ENCODE results near the gene SCN4A. TPM values are rescaled to one million over a fixed set of nuclear protein-coding genes. Genes with fewer than 3 reads are reported as not detected.

Gene SCN4A
- total RNA-seq, 1 donor from 2014 or later = under 0.01 TPM

DNA sequence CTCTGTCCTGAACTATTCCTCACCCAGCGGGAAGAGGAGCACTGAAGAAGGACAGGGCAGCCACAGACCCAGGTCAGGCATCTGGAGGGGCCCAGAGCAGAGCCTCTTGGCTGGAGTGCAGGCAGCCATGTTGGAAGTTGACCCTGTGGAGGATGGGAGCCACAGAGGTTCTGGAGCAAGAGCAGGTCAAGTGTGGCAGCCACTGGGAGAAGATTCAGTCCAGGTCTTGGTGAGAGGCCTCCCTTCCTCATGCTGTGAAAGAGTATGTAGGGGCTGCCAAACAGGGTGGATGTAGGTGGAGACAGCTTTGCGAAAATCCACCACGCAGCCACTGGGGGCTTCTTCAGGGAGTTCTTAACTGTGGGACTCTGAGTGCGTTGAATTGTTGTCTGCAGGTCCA, 40.0 kb downstream of the SCN4A start:
- no peaks in the 10 kb centered on the region for H3K36me3 ChIP-seq (ENCODE audit: control insufficient read depth, insufficient read depth, low read length)
- no peak for FAIRE-seq
- no peaks in the 10 kb centered on the region for H3K27me3 ChIP-seq (ENCODE audit: control insufficient read depth, insufficient read depth, low read length)
- DNase-seq (ENCODE audit: low read depth) = no peak
- no peak for TF ChIP-seq CTCF (IDR thresholded peaks at IDR 0.05; ENCODE audit: insufficient read depth, low read length, severe bottlenecking)
- H3K4me3 ChIP-seq (ENCODE audit: low read depth, low read length) = no peak overlapping the region

- TF ChIP-seq CTCF (IDR thresholded peaks at IDR 0.05; ENCODE audit: insufficient read depth, low read length, severe bottlenecking) = no peak
- Histone ChIP-seq H3K4me3 (ENCODE audit: low read depth, low read length) (no peak within 1 kb of the TSS), H3K27me3 (ENCODE audit: control insufficient read depth, insufficient read depth, low read length) (no peaks in the 10 kb centered on the region), H3K36me3 (ENCODE audit: control insufficient read depth, insufficient read depth, low read length) (no peaks in the 10 kb centered on the region)
- DNase-seq (ENCODE audit: low read depth) (no peak), FAIRE-seq (no peak)
Observed at GRCh38 chr17:63931981-63932561, 40.6 kb downstream of the SCN4A start, which contains the start of gene CD79B. TSS of gene CD79B (minus strand) at chr17:63932331. CDS start at chr17:63932261, 70 bp downstream.

GRCh38 chr17:63930951-63931575, 41.7 kb downstream of the SCN4A start:
- H3K27me3 ChIP-seq (ENCODE audit: control insufficient read depth, insufficient read depth, low read length) = no peaks in the 10 kb centered on the region
- no peak for TF ChIP-seq CTCF (IDR thresholded peaks at IDR 0.05; ENCODE audit: insufficient read depth, low read length, severe bottlenecking)
- DNase-seq (ENCODE audit: low read depth) (no peak), FAIRE-seq (no peak)
- no peak overlapping the region for H3K4me3 ChIP-seq (ENCODE audit: low read depth, low read length)
- no peaks in the 10 kb centered on the region for H3K36me3 ChIP-seq (ENCODE audit: control insufficient read depth, insufficient read depth, low read length)

GRCh38 chr17:63929860-63930766, 42.6 kb downstream of the SCN4A start:
- no peak for TF ChIP-seq CTCF (IDR thresholded peaks at IDR 0.05; ENCODE audit: insufficient read depth, low read length, severe bottlenecking)
- FAIRE-seq (peak; percentile 55), DNase-seq (ENCODE audit: low read depth) (no peak)
- H3K36me3 ChIP-seq (ENCODE audit: control insufficient read depth, insufficient read depth, low read length) = no peaks in the 10 kb centered on the region
- no peak overlapping the region for H3K4me3 ChIP-seq (ENCODE audit: low read depth, low read length)
- H3K27me3 ChIP-seq (ENCODE audit: control insufficient read depth, insufficient read depth, low read length) = no peaks in the 10 kb centered on the region

GRCh38 chr17:63928966-63929695, 43.6 kb downstream of the SCN4A start:
- H3K36me3 ChIP-seq (ENCODE audit: control insufficient read depth, insufficient read depth, low read length) = no peaks in the 10 kb centered on the region
- TF ChIP-seq CTCF (IDR thresholded peaks at IDR 0.05; ENCODE audit: insufficient read depth, low read length, severe bottlenecking) = no peak
- DNase-seq (ENCODE audit: low read depth) = no peak

More at GRCh38 chr17:63928966-63929695, 43.6 kb downstream of the SCN4A start:
- Histone ChIP-seq H3K27me3 (ENCODE audit: control insufficient read depth, insufficient read depth, low read length) (no peaks in the 10 kb centered on the region), H3K4me3 (ENCODE audit: low read depth, low read length) (no peak overlapping the region)
- no peak for FAIRE-seq

All from bronchial epithelial cell (primary cell).